ENCODE data around the gene NUP210L.
"Not testable (repeated sequence)": the region's sequence is repeated elsewhere in the genome, so short reads cannot be mapped to it uniquely, and the experiment has no call there.

The NUP210L gene

GRCh38 chr1:153991806-153992205, 163.1 kb downstream of the NUP210L start:
- DNase-seq (ENCODE audit: low read depth) = no peak

DNA sequence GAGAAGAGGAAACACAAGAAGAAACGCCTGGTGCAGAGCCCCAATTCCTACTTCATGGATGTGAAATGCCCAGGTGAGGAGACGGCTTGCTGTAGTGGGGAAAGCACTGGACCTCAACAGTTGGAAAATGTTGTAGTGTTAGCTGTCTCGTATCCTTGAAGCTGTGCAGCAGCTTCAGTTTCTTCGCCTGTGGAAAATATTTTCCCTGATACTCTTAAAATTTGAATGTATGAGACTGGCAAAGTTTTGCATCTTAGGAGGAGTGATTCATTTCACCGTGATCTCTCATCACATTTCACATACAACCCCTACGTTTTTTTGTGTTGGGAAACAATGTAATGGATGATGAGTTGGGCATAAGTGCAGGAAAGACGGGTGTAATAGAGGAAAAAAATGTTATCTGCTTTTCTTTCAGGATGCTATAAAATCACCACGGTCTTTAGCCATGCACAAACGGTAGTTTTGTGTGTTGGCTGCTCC, 163.7 kb downstream of the NUP210L start:
- no peak for DNase-seq (ENCODE audit: low read depth)

DNA sequence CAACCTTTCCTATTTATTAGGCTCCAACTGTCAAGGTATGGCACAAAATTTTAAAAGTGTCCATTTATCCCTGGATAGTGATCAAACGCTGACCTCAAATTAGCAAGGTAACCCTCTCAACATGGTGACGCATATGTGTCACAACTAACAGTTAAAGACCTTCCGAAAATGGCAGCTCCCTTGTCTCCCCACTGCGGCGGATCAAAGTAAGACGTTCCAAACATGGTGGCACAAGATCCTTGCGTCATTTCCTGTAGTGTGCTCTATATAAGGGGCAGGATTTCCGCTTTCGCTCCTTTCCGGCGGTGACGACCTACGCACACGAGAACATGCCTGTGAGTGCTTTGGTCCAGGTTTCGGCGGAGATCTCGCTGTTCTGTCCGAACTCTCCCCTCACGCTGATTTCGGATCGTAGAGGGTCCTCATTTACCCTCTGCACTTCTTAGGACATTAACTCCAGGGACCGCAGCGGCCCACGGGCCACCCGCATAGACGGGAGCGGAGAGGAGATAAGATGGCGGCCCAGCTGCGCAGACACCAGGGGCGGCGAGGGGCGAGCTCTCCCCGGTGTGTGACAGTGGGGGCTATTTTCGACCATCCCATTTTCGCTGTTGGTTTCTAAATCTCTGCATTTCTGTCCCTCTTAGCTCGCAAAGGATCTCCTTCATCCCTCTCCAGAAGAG, 164.3 kb downstream of the NUP210L start, which contains the start of gene RPS27:
RPS27 (plus strand) TSS at position 295 of the 683 bp plus-strand sequence; CDS start at position 330, 35 bp downstream.
- peak; percentile 79 for DNase-seq (ENCODE audit: low read depth)

- DNase-seq (ENCODE audit: low read depth) = no peak
Measured at GRCh38 chr1:153987621-153988020, 167.3 kb downstream of the NUP210L start.

DNA sequence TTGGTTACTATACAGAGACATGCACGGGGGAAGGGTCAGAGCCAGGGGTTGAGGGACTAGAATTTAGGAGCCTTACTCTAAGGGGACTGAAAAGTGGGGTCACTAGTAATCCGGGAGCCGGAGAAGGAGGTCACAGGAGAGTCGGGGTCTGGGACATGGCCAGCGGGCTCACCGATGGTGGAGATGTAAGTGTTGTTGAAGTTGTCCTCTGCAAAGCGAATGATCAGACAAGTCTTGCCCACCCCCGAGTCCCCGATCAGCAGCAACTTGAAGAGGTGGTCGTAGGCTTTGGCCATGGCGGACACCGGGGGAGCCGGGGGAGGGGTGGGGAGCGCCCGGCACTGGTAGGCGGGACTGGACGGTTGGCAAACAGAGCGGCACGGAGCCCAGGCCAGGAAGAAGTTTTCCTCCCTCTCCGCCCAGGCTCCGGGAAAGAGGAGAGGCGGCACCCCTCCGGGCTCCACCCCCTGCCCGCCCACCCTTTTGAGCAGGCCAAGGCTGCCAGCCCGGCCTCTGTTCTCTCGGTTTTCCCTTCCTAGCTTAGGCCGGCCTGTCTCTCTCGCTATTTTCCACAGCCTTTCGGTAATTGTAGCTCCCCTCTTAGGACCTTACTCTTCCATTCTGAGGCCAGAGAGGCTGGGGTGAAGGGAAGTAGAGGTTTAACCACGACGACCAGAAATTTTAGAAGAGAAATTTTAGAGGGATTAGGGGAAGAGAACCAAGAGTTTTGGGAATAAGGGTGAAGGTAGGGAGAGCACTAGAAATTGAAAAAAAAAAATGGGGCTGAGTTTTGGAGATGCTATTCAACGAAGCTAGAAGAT, 168.7 kb downstream of the NUP210L start, which contains the start of gene RAB13:
RAB13 (minus strand) TSS at position 399 of the 821 bp plus-strand sequence; CDS start at position 296, 103 bp downstream.
- DNase-seq (ENCODE audit: low read depth) = no peak

GRCh38 chr1:153985341-153985912, 169.4 kb downstream of the NUP210L start:
- DNase-seq (ENCODE audit: low read depth) = peak; percentile 45

DNA sequence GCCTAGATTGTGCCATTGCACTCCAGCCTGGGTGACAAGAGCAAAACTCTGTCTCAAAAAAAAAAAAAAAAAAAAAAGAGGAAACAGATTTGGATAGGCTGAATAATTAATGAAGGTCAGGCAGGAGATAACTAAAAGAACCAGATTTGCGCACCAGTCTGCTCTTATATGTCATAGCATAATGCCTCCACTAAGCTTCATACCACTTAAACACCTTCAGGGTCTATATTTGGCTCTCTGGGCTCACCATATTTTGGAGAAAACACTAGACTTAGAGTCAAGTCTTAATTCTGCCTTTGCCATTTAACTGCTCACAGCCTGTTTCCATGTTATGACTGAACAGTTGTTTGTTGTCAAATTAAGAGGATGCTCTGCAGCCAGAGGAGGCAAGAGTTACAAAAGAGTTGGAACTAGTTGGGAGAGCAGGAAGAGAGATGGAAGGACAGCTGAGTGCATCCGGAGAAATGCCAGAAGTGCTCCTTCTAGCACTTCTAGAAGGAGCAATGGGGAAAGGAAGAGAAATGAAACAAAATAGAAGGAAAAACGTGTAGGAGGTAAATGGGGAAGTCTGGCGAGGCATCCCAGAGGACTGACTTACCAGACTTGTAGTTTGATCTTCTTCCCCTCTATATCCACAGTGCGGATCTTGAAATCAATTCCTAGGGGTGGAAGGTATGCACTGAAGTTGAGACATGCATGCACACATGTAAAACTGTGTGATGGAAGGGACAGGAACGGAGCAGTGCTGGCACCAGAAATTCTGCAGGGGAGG, 170.6 kb downstream of the NUP210L start:
- DNase-seq (ENCODE audit: low read depth) = no peak

DNA sequence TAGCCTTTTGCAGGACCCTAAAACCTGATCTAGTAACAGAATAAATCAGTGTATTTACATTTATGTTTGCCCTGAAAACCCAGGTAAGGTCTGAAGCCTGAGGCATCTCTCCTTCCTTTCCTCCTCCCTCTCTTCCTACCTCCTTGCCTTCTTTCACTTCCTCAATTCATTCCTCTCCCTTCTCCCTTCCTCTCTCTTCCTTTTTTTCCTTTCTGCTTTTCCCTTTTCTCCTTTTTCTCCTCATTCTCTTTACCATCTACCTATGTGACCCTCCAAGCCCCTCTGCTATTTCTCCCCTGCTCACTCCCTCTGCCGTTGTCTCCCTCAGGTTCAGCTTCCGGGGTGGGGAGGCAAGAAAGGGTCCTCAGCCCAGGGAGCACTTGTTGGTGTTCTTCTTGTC, 173.1 kb downstream of the NUP210L start:
- DNase-seq (ENCODE audit: low read depth) = not testable (repeated sequence)

DNA sequence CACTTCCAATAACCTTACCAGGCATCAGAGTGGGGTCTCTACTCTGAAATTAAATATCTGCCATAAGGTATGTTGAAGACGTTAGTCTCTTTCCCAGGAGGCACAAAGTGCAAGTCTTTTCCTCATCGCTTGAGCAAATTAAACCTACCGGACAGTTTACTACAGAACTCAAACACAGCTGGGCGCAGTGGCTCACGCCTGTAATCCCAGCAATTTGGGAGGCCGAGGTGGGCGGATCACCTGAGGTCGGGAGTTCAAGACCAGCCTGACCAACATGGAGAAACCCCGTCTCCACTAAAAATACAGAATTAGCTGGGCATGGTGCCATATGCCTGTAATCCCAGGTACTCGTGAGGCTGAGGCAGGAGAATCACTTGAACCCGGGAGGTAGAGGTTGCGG, 175.8 kb downstream of the NUP210L start:
- not testable (repeated sequence) for DNase-seq (ENCODE audit: low read depth)

DNA sequence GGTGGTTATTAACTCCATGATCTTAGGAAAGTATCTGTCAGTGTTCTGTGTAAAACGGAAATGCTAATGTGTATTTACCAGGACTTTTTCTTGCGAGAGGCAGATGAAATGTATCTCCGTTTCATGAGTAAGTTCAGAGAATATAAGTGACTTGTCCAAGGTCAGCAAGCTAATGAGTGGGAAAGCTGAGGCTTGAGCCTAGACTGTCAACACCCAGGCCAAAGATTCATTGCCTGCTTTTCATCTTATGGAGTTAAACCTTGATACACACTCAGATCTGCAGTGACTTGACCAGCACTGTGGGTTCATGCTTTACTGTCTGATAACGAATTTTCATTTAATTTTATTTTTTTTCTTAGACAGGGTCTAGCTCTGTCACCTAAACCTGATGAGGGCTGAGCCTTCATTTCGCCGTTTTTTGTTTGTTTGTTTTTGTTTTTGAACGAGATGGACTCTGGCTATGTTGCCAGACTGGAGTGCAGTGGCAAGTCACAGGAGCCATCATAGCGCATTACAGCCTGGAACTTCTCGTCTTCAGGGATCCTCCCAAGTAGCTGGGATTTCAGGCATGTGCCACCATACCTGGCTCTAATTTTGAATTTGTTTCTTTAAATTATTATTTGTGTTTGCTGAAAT, 176.5 kb downstream of the NUP210L start:
- no peak for DNase-seq (ENCODE audit: low read depth)

- DNase-seq (ENCODE audit: low read depth) = peak; percentile 82
Measured at GRCh38 chr1:153977250-153978240, 177.3 kb downstream of the NUP210L start, which contains the start of gene JTB. JTB (minus strand) TSS chr1:153977674; CDS start chr1:153977252, 422 bp downstream.

DNA sequence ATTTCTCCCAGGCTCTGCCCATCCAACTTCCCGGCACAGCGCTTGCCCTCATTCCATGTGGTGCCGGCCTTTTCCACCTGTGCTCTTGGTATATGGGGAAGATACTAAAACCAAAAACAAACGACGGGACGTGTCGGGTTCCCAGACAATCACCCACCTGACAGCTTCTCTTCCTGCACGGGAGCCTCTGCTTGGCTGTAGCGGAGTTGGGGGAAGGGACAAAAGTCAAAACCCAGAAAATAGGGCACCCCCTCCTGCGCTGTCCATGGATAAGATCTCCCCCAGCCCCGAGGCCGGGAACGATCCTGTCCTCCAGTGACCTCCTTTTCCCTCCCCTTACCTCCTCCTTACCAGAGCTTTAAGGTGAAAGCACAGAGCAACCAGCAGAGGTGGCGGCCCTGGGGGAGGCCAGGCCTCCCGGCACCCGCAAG, 178.0 kb downstream of the NUP210L start:
- no peak for DNase-seq (ENCODE audit: low read depth)

- no peak for DNase-seq (ENCODE audit: low read depth)
Measured at GRCh38 chr1:153973525-153973924, 181.3 kb downstream of the NUP210L start.

DNA sequence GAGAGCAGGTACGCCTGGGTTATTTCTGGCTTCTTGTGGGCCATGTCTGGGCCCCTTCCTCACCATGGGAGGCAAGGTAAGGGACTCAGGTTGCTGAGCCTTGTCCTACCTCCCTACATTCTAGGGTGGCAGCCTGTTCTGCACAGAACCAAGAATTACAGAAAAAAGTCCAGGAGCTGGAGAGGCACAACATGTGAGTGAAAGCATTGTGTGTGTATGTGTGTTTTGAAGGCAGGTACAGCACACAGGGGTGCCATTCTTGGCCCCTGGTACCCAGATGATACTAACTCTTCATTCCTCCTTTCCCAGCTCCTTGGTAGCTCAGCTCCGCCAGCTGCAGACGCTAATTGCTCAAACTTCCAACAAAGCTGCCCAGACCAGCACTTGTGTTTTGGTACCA, 181.8 kb downstream of the NUP210L start:
- no peak for DNase-seq (ENCODE audit: low read depth)

DNA sequence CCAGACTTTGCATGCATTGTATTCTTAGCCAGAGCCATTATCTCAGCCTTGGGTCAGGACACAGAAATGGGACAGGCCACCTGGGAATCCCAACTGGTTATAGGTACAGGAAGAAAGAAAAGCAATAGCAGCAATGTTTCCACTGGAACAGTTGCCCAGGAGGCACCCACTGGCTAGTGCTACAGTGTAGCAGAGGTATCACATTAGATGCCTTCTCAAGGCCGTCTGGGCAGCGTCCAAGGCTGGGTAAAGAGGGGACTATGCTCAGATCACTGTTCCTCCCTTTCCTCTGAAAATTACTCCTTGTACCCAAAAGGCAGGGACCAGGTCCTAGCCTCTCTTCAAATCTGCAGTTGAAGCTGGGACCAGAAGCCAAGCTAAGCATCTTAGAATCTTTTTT, 184.5 kb downstream of the NUP210L start:
- no peak for DNase-seq (ENCODE audit: low read depth)

GRCh38 chr1:153968972-153969371, 185.9 kb downstream of the NUP210L start:
- DNase-seq (ENCODE audit: low read depth) = no peak

DNA sequence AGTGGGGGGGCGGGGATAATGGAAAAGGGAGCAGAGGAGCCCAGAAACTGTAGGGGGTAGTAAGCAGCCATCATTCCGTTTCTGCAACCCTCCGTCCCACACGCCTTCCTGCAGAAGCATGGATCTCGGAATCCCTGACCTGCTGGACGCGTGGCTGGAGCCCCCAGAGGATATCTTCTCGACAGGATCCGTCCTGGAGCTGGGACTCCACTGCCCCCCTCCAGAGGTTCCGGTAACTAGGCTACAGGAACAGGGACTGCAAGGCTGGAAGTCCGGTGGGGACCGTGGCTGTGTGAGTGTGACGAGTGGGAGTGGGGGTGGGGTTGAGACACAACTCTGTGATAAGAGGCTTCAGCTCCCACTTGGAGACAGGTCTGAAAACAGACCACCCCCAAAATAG, 186.5 kb downstream of the NUP210L start:
- no peak for DNase-seq (ENCODE audit: low read depth)

DNA sequence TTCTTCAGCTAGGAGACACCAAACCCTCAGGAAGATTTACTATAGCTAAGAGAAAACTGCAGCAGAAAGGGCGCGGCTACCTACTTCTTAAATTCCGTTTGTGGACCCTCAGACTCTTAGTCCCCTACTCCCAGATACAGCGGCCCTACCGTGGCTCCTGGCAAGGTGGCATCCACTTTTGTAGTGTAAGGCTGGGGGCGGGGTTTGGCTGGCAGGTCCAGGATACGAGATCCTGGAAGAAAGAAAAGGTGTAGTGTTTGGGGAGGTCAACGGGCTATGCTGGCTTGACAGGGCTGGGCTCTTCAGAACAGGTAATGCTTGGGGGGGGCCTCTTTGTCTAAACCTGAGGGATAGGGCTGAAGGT, 186.9 kb downstream of the NUP210L start:
- DNase-seq (ENCODE audit: low read depth) = no peak

DNA sequence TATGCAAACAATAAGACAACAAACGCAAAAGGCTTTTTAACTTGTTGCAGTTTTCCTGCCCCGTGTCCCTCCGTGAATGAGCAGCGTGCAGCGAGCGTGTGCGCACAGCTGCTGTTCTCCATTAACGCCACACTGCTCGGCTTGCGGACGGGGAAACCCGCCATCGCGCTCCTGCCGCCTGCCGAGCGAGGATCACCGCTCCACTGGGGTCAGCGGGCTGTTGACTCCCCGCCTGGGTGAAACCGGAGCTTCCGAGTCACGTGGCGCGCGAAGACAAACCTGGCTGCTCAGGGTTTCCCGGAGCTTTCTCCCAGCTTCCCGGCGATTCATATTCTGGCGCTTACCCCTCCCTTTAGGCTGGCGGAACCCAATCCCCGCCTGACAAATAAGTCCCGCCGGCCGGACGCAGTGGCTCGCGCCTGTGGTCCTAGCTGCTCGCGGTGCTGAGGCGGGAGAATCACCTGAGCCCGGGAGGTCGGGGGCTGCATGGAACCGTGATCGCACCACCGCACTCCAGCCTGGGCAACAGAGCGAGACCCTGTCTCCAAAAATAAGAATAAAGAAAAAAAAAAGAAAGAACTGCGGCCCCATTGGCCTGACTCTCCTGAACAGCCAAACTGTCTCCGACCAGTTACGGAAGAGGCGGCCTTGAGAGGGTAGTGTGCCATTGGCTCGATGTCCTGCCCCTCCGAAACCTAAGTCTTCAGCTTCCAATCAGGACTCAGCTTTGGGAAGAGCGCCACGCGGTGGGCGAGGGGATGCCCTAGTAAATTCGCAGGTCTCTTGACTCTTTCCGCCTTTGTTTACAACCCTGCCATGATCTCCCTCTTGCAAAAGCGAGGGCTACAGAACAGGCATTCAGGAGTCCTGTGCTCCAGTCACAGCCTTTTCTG, 187.5 kb downstream of the NUP210L start, which contains the start of gene CREB3L4:
CREB3L4 (plus strand) TSS at position 796 of the 893 bp plus-strand sequence. CDS start 624 bp downstream, outside the sequence.
- peak; percentile 76 for DNase-seq (ENCODE audit: low read depth)

Data from activated T-cell treated with anti-CD3 and anti-CD28 coated beads for 48 hours (primary cell).